Measurements from ENCODE around the gene TSSC4. TPM values are rescaled to one million over a fixed set of nuclear protein-coding genes. Genes with fewer than 3 reads are reported as not detected.

The TSSC4 gene
- total RNA-seq, 1 donor from 2014 or later = 40.6 TPM

DNA sequence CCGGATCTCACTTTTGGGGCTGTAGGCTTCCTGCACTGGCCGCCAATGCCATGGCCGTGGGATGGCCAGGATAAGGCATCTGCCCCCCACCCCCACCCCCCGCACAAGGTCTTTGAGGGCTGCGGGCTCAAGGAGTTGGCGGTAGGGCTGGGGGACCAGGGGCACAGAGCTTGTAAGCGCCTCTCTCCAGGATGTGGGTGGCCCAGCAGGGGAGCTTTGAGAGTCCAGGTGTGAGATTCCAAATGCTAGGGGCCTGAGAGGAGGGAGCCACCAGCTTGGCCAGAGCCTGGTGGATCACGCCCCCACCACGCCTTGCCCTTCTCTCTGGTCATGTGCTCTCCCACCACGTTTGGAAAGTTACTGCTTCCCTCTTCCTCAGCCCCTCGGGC, 18.4 kb upstream of the TSSC4 start:
- intact Hi-C loops (cut with DNase I) = no loop called here
- Histone ChIP-seq H3K4me3 (no peak overlapping the region), H3K4me1 (peaks cover 72% of the 10 kb centered on the region), H3K9me3 (no peaks in the 10 kb centered on the region), H3K36me3 (peaks cover 4% of the 10 kb centered on the region), H3K27ac (peak overlapping the region; percentile 99), H3K27me3 (no peaks in the 10 kb centered on the region)
- DNase-seq (no peak), ATAC-seq (peak; percentile 0)
- no peak for TF ChIP-seq CTCF (IDR thresholded peaks at IDR 0.05)

GRCh38 chr11:2382936-2383851, 17.4 kb upstream of the TSSC4 start:
- intact Hi-C loops (cut with DNase I) = no loop called here

GRCh38 chr11:2383852-2384804, 16.4 kb upstream of the TSSC4 start:
- Histone ChIP-seq H3K4me1 (peaks cover 92% of the 10 kb centered on the region), H3K27me3 (no peaks in the 10 kb centered on the region), H3K4me3 (no peak overlapping the region), H3K36me3 (peaks cover 4% of the 10 kb centered on the region), H3K9me3 (no peaks in the 10 kb centered on the region), H3K27ac (peak overlapping the region; percentile 99)
- ATAC-seq (peak; percentile 3), DNase-seq (no peak)
- intact Hi-C loops (cut with DNase I) = no loop called here
- TF ChIP-seq CTCF (IDR thresholded peaks at IDR 0.05) = no peak

More at GRCh38 chr11:2382936-2383851, 17.4 kb upstream of the TSSC4 start:
- Histone ChIP-seq H3K4me1 (peaks cover 83% of the 10 kb centered on the region), H3K9me3 (no peaks in the 10 kb centered on the region), H3K27ac (peak overlapping the region; percentile 99), H3K4me3 (no peak overlapping the region), H3K27me3 (no peaks in the 10 kb centered on the region), H3K36me3 (peaks cover 4% of the 10 kb centered on the region)
- TF ChIP-seq CTCF (IDR thresholded peaks at IDR 0.05) = no peak
- no peak for DNase-seq
- peak; percentile 5 for ATAC-seq

DNA sequence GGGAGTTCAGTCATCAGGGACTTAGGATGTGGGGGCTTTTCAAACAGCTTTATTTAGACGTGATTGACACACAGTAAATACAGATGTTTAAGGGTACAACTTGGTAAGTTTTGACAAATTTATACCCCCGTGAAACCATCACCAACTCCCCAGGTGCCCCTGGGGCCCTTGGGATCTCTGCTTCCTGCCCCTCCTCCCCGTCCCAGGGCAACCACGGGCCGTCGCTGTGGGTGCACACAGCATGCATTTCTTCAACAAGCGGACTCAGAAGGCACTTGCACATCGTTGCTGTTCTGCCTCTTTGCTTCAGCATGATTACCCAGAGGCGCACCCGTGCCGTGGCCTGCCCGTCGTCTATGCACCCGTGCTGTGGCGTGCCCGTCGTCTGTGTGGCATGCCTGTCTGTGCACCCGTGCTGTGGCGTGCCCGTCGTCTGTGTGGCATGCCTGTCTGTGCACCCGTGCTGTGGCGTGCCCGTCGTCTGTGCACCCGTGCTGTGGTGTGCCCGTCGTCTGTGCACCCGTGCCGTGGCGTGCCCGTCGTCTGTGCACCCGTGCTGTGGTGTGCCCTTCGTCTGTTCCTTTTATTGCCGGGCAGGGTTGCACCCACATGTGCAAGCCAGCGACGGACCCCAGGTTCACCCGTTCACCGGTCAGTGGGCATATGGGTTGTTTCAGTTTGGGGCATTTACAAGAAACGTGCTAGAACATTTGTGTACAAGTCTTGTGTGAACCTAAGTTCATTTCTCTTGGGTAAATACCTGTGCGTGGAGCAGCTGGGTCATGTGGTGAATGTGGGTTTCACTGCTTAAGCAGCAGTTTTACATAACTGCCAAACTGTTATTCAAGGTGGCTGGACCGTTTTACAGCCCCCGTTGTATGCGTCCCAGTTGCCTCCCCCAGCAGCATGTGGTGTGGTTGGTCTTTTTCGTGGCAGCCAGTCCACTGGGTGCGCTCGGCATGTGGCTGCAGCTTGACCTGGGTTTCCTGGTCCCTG, 15.1 kb upstream of the TSSC4 start:
- no peak for DNase-seq

More for the DNA sequence above, 15.1 kb upstream of the TSSC4 start:
- Histone ChIP-seq H3K9me3 (no peaks in the 10 kb centered on the region), H3K36me3 (peaks cover 9% of the 10 kb centered on the region), H3K4me3 (no peak overlapping the region), H3K27ac (peak overlapping the region; percentile 65), H3K27me3 (no peaks in the 10 kb centered on the region), H3K4me1 (peaks cover 94% of the 10 kb centered on the region)
- ATAC-seq = no peak
- intact Hi-C loops (cut with DNase I) = no loop called here
- no peak for TF ChIP-seq CTCF (IDR thresholded peaks at IDR 0.05)
